A549 treated with ZK216348 at 1 μM for 4 hours (cell line): ENCODE results near the gene TCOF1. TPM values are rescaled to one million over a fixed set of nuclear protein-coding genes. Genes with fewer than 3 reads are reported as not detected.

Source experiments
- total RNA-seq: library from RNA; stranded (reverse); fragments of 200-300 nt; extraction: Qiagen RNA extraction; gene quantifications from 5 replicates; pipeline ENCODE4 v1.2.3, GENCODE V29; 2022; ENCODE audit warnings: low read depth

Gene TCOF1, protein sequence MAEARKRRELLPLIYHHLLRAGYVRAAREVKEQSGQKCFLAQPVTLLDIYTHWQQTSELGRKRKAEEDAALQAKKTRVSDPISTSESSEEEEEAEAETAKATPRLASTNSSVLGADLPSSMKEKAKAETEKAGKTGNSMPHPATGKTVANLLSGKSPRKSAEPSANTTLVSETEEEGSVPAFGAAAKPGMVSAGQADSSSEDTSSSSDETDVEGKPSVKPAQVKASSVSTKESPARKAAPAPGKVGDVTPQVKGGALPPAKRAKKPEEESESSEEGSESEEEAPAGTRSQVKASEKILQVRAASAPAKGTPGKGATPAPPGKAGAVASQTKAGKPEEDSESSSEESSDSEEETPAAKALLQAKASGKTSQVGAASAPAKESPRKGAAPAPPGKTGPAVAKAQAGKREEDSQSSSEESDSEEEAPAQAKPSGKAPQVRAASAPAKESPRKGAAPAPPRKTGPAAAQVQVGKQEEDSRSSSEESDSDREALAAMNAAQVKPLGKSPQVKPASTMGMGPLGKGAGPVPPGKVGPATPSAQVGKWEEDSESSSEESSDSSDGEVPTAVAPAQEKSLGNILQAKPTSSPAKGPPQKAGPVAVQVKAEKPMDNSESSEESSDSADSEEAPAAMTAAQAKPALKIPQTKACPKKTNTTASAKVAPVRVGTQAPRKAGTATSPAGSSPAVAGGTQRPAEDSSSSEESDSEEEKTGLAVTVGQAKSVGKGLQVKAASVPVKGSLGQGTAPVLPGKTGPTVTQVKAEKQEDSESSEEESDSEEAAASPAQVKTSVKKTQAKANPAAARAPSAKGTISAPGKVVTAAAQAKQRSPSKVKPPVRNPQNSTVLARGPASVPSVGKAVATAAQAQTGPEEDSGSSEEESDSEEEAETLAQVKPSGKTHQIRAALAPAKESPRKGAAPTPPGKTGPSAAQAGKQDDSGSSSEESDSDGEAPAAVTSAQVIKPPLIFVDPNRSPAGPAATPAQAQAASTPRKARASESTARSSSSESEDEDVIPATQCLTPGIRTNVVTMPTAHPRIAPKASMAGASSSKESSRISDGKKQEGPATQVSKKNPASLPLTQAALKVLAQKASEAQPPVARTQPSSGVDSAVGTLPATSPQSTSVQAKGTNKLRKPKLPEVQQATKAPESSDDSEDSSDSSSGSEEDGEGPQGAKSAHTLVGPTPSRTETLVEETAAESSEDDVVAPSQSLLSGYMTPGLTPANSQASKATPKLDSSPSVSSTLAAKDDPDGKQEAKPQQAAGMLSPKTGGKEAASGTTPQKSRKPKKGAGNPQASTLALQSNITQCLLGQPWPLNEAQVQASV (N-terminal part only)
- 67.9 to 86.5 TPM (median 85.0 TPM) in 5 replicates for total RNA-seq

DNA sequence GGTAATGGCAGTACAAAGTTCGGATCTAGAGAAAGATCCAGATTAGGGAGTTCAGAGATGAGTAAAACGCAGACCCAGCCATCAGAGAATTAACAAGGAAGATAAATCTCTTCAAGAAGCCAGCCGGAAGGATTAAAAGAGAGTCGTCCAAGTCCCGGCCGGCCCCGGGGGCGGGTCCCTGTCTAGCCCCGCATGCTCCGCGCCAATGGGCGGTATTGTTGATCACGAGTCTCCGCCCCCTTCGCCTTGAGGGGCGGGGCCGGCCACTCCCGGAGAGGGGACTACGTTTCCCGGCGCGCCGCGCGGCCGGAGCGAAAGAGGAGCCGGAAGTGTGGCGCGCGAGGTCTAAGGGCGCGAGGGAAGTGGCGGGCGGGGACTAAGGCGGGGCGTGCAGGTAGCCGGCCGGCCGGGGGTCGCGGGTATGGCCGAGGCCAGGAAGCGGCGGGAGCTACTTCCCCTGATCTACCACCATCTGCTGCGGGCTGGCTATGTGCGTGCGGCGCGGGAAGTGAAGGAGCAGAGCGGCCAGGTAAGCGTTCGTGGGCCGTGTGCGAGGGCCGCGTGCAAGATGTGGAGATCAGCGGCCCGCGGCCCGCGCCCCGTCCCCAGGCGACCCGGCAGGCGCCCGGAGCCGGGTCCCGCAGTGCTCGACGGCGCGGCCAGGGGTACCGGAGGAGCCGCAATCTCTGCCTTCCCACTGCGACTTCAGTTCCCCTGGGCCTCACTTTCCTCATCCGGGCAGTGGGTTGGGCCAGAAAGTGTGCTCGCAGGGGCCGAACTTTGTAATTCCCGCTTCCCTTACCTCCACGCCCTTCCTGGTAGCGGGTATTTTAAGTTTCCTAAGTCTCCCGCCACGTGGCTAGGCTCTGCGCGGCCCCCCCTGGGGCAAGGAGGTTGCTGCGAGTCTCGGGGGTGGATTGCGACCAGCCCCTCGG lies at the start of gene TCOF1:
TSS of gene TCOF1 (plus strand) at position 372 of the 935 bp plus-strand sequence. CDS start at position 422, 50 bp downstream.

DNA sequence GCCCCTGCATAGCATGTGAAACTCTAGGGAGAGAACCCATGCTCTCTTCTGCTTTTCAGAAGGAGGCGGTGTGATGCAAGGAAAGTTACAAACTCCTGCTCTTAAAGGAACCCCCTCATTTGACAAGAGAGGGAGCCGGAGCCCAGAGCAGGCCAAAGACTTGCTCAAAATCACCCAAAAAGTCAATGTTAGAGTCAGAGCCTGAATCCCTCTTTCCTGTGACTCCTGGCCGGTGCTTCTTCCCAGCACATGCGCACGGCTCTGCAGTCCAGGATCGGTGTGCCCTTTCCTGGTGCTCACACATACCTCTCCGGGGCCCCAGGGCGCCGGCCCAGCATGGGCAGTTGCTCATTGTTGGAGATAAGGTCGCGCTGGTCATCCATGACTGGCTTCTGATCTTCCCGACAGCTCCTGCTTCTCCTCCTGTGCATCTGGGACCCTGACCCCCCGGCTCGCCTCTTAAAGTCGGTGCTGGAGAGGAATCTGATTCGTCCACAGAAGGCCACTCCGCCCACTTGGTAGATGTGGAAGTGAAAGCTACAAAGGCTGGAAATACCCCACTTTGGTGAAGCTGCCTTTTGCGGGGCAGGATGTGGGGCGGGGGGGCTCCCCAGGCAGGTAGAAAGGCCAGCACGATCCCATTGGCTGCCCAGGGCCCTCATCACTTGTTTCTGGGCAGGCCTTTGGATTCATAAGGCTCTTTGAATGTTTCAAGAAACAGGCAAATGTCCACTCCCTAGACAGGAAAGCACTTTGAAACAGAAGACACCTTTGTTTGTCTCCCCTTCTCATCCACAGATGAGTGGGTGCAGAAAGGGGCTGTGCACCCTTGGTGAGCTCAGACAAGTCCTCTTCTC lies 55.0 kb downstream of the TCOF1 start, which contains the start of gene CD74:
TSS of gene CD74 (minus strand) at position 592 of the 857 bp plus-strand sequence. CDS start at position 431, 161 bp downstream.

Other genes starting within 250 kb of the TCOF1 start
- 0.13 to 1.0 TPM (median 0.47 TPM) in 5 replicates for gene PDGFRB, start 201.9 kb upstream of the TCOF1 start, total RNA-seq
- gene CDX1, start 190.9 kb upstream of the TCOF1 start, total RNA-seq: not detected in 5 replicates
- 0.04 TPM in 2 of 5 replicates, not detected in the others for gene SLC6A7, start 167.6 kb upstream of the TCOF1 start, total RNA-seq
- 0.69 to 1.1 TPM (median 0.98 TPM) in 5 replicates for gene CAMK2A, start 67.9 kb upstream of the TCOF1 start, total RNA-seq
- 22.1 to 46.5 TPM (median 38.3 TPM) in 5 replicates for gene ARSI, start 54.8 kb upstream of the TCOF1 start, total RNA-seq
- gene CD74, start 55.2 kb downstream of the TCOF1 start, total RNA-seq: not detected in 5 replicates
- gene RPS14, start 92.0 kb downstream of the TCOF1 start, total RNA-seq: 2,266 to 2,948 TPM (median 2,887 TPM) in 5 replicates
- 40.4 to 72.8 TPM (median 62.6 TPM) in 5 replicates for gene NDST1, start 150.4 kb downstream of the TCOF1 start, total RNA-seq